CD14-positive monocyte (primary cell): ENCODE results near the gene WDFY4. TPM values are rescaled to one million over a fixed set of nuclear protein-coding genes. Genes with fewer than 3 reads are reported as not detected.

Experiments used
- DNase-seq, 3 donors: peaks; one replicate each; pipeline ENCODE4 v3.0.0-alpha.2; 2011 to 2022
- H2AFZ ChIP-seq: 2 replicates; pipeline ENCODE4 v1.6.0; 2012; ENCODE audit warnings: mild to moderate bottlenecking, low read depth, low read length, inconsistent platforms; ENCODE audit not compliant: insufficient read depth, poor library complexity, severe bottlenecking
- H3K27ac ChIP-seq, 2 donors: 1 replicate in 1 of 2; 2 replicates in 1 of 2; pipeline ENCODE4 v1.5.1; 2012 to 2013; ENCODE audit warnings: low read length in 2 of 2, control low read depth in 1 of 2, inconsistent platforms in 1 of 2, low read depth in 1 of 2, mild to moderate bottlenecking in 1 of 2
- H3K27me3 ChIP-seq, 2 donors: one replicate each; pipeline versions ENCODE4 v1.6.0 to v1.6.1; 2011 to 2013; ENCODE audit warnings: low read length in 2 of 2; ENCODE audit not compliant: control insufficient read depth in 2 of 2, insufficient read depth in 2 of 2
- H3K36me3 ChIP-seq, 2 donors: replicated peaks in 1 of 2; 1 replicate in 1 of 2; 2 replicates in 1 of 2; pipeline versions ENCODE4 v1.5.1 to v1.6.1; 2012 to 2013; ENCODE audit warnings: low read length in 2 of 2, control low read depth in 1 of 2, inconsistent platforms in 1 of 2, mild to moderate bottlenecking in 1 of 2; ENCODE audit not compliant: insufficient read depth in 2 of 2, control insufficient read depth in 1 of 2
- H3K4me1 ChIP-seq, 2 donors: 1 replicate in 1 of 2; 2 replicates in 1 of 2; pipeline versions ENCODE4 v1.5.1 to v1.6.1; 2012 to 2013; ENCODE audit warnings: low read length in 2 of 2, control low read depth in 1 of 2, inconsistent platforms in 1 of 2, mild to moderate bottlenecking in 1 of 2, moderate library complexity in 1 of 2; ENCODE audit not compliant: insufficient read depth in 2 of 2, control insufficient read depth in 1 of 2
- H3K4me2 ChIP-seq: replicated peaks from 2 replicates; pipeline ENCODE3; 2012; ENCODE audit warnings: low read length, moderate library complexity, mild to moderate bottlenecking; ENCODE audit not compliant: poor library complexity, severe bottlenecking; ENCODE audit errors: extremely low read depth
- H3K4me3 ChIP-seq, 3 experiments: fragments of 200-600 bp in 1 of 3; sonication (generic) in 1 of 3; replicated peaks in 1 of 3; 1 replicate in 2 of 3; 2 replicates in 1 of 3; pipeline ENCODE4 v1.5.1; 2011 to 2013; ENCODE audit warnings: low read length in 3 of 3, mild to moderate bottlenecking in 3 of 3, control low read depth in 2 of 3, low read depth in 2 of 3, inconsistent platforms in 1 of 3, moderate library complexity in 1 of 3
- H3K79me2 ChIP-seq: 2 replicates; pipeline ENCODE4 v1.6.0; 2012; ENCODE audit warnings: mild to moderate bottlenecking, control low read depth, inconsistent platforms, low read length, moderate library complexity; ENCODE audit not compliant: insufficient read depth
- H3K9ac ChIP-seq: 2 replicates; pipeline ENCODE4 v1.6.0; 2017; ENCODE audit warnings: low read length, mild to moderate bottlenecking; ENCODE audit not compliant: insufficient read depth, poor library complexity, severe bottlenecking
- H3K9me3 ChIP-seq, 2 donors: replicated peaks in 1 of 2; 1 replicate in 1 of 2; 2 replicates in 1 of 2; pipeline versions ENCODE4 v1.5.1 to v1.6.1; 2012 to 2013; ENCODE audit warnings: low read length in 2 of 2, control low read depth in 1 of 2; ENCODE audit not compliant: control insufficient read depth in 1 of 2, insufficient read depth in 1 of 2
- H4K20me1 ChIP-seq: 2 replicates; pipeline ENCODE4 v1.6.0; 2012; ENCODE audit warnings: mild to moderate bottlenecking, low read length, control low read depth, moderate library complexity; ENCODE audit not compliant: insufficient read depth
- H3K27ac Mint-ChIP-seq, 7 donors: one replicate each; pipeline ENCODE4 v1.8.0; 2020; ENCODE audit warnings: mild to moderate bottlenecking in 7 of 7, mixed read lengths in 7 of 7, moderate library complexity in 6 of 7, inconsistent platforms in 2 of 7
- H3K27me3 Mint-ChIP-seq, 3 donors: one replicate each; pipeline ENCODE4 v1.8.0; 2021 to 2022; ENCODE audit warnings: low read depth in 3 of 3, mild to moderate bottlenecking in 3 of 3, mixed read lengths in 3 of 3, moderate library complexity in 3 of 3, inconsistent platforms in 1 of 3
- H3K36me3 Mint-ChIP-seq, 2 donors: one replicate each; pipeline ENCODE4 v1.8.0; 2020; ENCODE audit warnings: mixed read lengths in 2 of 2, inconsistent platforms in 1 of 2, mild to moderate bottlenecking in 1 of 2
- H3K4me1 Mint-ChIP-seq: one replicate; pipeline ENCODE4 v1.8.0; 2020; ENCODE audit warnings: mild to moderate bottlenecking, mixed read lengths
- H3K4me3 Mint-ChIP-seq, 2 donors: one replicate each; pipeline ENCODE4 v1.8.0; 2020; ENCODE audit warnings: mild to moderate bottlenecking in 2 of 2, mixed read lengths in 2 of 2, moderate library complexity in 1 of 2
- H3K9me3 Mint-ChIP-seq, 7 donors: one replicate each; pipeline ENCODE4 v1.8.0; 2020 to 2022; ENCODE audit warnings: mixed read lengths in 7 of 7, mild to moderate bottlenecking in 6 of 7, moderate library complexity in 6 of 7, inconsistent platforms in 2 of 7
- CTCF ChIP-seq: fragments of 200-600 bp; IDR thresholded peaks from one replicate; pipeline ENCODE4 v1.8.0; 2022; ENCODE audit warnings: antibody characterized with exemption, mild to moderate bottlenecking
- WGBS: methylation state at CpG from one replicate; pipeline ENCODE4 v1.1.5; 2013; ENCODE audit warnings: missing lambda C conversion rate; ENCODE audit not compliant: insufficient coverage; 5-methylcytosine and 5-hydroxymethylcytosine counted together
- intact Hi-C, 2 donors: fragments of 100-400 bp; cut with micrococcal nuclease; formaldehyde crosslinking; loops; one replicate each; pipeline versions ENCODE4 v1.15.0 to v1.15.1; 2023
- polyA plus RNA-seq, 3 donors: library from polyadenylated mRNA; depleted of rRNA in 1 of 3; unstranded in 2 of 3; stranded (reverse) in 1 of 3; fragments of 300-500 nt in 2 of 3; fragments of >200 nt in 1 of 3; fragmentation: Illumina TruSeq in 2 of 3; gene quantifications; 1 replicate in 2 of 3; 2 replicates in 1 of 3; pipeline ENCODE4 v1.2.3, GENCODE V29; 2012 to 2021

The WDFY4 gene
- polyA plus RNA-seq, 3 donors = 7.5 to 36.1 (median 9.8) TPM

DNA sequence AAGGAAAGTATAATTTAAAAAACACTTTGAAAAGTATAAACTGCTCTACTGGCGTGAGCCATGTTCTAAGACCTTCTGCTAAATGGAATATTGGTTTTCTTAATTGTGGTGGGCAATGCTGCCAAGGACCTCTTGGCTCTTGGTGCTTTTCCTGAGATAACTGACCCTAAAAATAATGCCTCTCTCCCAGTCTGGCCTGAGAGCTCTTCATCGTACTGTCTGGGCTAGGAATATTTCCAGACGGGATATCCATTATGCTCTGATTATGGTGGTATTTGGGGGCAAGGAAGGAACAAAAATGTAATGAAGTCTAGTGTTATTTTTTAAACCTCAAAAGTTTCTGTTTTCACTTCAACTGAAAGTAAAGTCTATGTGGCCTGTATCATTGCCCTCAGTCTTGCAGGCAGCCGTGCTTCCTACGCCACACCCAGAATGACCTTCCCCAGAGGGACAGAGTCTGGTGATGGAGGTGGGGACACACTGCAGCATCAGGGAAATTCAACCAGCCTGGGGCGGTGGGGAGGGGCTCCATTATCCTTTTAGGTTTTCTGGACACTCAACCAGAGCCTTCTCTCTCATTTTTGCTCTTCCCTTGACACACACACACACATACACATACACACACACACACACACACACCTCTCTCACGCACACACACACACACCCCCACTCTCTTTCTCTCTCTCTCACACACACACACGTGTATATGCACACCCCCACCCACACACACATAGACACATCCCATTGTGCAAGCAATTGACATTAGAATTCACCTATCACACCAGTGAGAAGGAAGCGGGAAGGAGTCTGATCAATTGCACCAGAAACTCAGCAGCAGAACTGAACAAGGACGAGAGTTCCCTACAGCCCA, 155.4 kb downstream of the WDFY4 start:
- H3K4me1 Mint-ChIP-seq = no peaks in the 10 kb centered on the region
- no peak for DNase-seq
- no peaks in the 10 kb centered on the region for H3K79me2 ChIP-seq
- no peaks in the 10 kb centered on the region for H3K27me3 ChIP-seq
- H3K4me2 ChIP-seq = no peak overlapping the region
- intact Hi-C loops = no loop called here
- no peak overlapping the region for H3K9ac ChIP-seq
- no peaks in the 10 kb centered on the region for H3K9me3 Mint-ChIP-seq
- no peak overlapping the region for H3K27ac ChIP-seq
- H4K20me1 ChIP-seq = no peaks in the 10 kb centered on the region
- peaks cover 82 to 92% of the 10 kb centered on the region in 2 donors for H3K36me3 Mint-ChIP-seq
- H3K4me3 Mint-ChIP-seq = no peak overlapping the region
- TF ChIP-seq CTCF = no peak
- H3K27ac Mint-ChIP-seq = peak overlapping the region in 1 of 7 donors; percentile 5
- no peak overlapping the region for H3K4me3 ChIP-seq
- H3K9me3 ChIP-seq = no peaks in the 10 kb centered on the region
- H3K27me3 Mint-ChIP-seq = peaks cover 0 to 3% (median 0%) of the 10 kb centered on the region in 3 donors
- H3K36me3 ChIP-seq = peaks cover 88 to 100% of the 10 kb centered on the region in 2 donors
- H3K4me1 ChIP-seq = no peaks in the 10 kb centered on the region
- H2AFZ ChIP-seq = no peak overlapping the region
- WGBS = 93% methylated on average over 3 of the region's 10 CpGs

DNA sequence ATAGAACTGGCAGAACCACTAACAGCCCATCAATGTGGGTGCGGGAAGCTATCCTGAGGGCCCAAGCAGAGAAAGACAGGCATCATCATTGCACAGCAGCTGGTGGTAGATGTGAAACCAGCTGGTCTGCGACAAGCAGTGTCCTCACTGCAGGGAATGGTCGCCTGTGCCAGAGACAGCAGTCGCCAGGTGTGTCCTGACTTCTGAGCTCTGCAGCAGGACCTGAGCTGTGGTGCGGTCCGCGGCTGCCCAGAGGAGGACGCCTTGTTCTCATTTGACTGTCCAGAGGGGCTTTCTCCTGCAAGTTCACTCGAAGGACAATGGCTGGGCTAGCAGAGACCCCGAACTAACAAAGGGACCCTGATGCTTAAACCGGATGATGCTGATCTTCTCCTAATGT, 157.6 kb downstream of the WDFY4 start:
- Mint-ChIP-seq H3K36me3 (peaks cover 76 to 92% of the 10 kb centered on the region in 2 donors), H3K27me3 (peaks cover 0 to 5% (median 0%) of the 10 kb centered on the region in 3 donors), H3K4me1 (no peaks in the 10 kb centered on the region), H3K9me3 (no peaks in the 10 kb centered on the region), H3K4me3 (no peak overlapping the region), H3K27ac (no peak overlapping the region)
- no peaks in the 10 kb centered on the region for H3K4me1 ChIP-seq
- WGBS = 95% methylated on average over 10 of the region's 11 CpGs
- intact Hi-C loops = no loop called here
- H3K27me3 ChIP-seq = no peaks in the 10 kb centered on the region
- no peak overlapping the region for H3K27ac ChIP-seq
- H3K4me2 ChIP-seq = no peak overlapping the region
- no peak overlapping the region for H3K4me3 ChIP-seq
- no peaks in the 10 kb centered on the region for H4K20me1 ChIP-seq
- H3K9ac ChIP-seq = no peak overlapping the region
- no peak overlapping the region for H2AFZ ChIP-seq
- no peak for TF ChIP-seq CTCF
- no peaks in the 10 kb centered on the region for H3K79me2 ChIP-seq
- H3K9me3 ChIP-seq = no peaks in the 10 kb centered on the region
- DNase-seq = no peak
- H3K36me3 ChIP-seq = peaks cover 86 to 100% of the 10 kb centered on the region in 2 donors
